Measurements from ENCODE around the gene CHST8.

CHST8 gene

DNA sequence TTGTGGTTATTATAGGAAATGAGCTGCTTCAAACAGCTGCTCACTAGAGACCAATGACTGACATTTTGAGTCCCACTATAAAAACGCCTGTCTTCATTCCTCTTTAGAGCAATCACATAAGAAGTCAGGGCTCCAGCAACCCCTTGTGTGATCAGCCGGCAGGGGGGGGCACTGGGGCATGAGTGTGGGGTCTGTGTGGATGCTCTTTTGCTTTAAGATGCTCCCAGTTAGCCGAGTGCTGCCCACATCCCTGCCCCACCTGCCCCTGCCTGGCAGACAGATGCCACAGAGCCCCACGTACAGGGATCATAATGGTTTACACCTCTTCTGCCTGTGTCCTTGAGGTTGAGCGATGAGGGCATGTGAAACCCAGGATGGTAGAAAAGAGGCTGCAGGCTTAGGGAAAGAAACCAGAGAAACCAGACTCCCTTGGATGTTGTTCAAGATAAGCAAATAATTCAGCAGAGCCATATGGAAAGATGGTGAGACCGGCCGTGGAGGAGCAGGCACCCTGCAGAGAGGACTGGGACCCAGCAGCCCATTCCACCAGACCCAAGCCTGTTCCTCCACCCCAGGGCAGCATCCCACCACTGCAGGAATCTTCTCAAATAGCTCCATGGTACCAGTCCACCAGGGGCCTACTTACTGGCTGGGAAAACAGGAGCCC is 55.4 kb downstream of the CHST8 start:
- H3K27ac ChIP-seq, result peak overlapping the region; percentile 32; the same call in 1 of the 2 replicates
- no peak for TF ChIP-seq CTCF (conservative IDR thresholded peaks at IDR 0.05)

- peak overlapping the region; percentile 32; the same call in 1 of the 2 replicates for H3K27ac ChIP-seq
- TF ChIP-seq CTCF (conservative IDR thresholded peaks at IDR 0.05), result no peak
Measured at GRCh38 chr19:33677745-33678426, 56.1 kb downstream of the CHST8 start.

DNA sequence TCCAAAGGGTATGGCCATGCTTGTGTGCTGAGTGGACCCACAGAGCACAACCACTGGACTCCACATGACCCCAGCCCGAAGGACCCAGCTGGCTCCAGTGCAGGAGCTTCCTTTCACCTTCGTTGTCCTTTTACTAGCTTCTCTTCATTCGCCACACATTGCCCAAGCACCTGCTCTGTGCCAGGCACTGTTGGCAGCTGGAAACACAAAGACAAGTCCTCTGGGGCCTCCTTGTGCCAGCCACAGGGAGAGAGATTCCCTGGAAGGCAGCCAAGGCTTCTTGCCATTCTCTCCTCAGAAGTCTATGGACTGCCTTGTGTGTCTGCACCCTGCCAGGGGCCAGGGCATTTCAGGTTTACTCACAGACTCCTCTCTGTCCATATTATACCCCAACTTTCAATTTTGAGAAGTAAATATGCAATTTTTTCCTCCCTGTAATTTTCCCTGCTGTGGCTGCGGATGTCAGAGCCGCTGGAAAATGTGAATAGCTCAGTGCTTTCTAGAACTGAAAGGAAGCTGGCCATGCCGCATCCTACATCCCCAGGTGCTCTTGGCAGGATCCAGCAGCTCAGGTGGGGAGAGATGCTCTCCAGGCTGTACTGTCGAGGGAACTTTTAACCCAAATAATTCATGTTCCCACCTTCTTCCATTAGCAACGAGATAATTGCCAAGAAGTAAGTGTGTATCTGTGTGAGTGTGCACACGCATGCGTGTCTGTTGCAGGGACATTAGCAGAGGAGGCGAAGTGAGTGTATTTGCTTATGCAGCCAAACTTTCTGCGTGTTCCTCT is 57.2 kb downstream of the CHST8 start:
- peak overlapping the region; percentile 21 for H3K27ac ChIP-seq
- TF ChIP-seq CTCF (conservative IDR thresholded peaks at IDR 0.05), result peak; percentile 43; the same call in 1 of the 2 replicates

GRCh38 chr19:33679696-33680095 is 57.9 kb downstream of the CHST8 start:
- peak overlapping the region; percentile 21; the same call in 1 of the 2 replicates for H3K27ac ChIP-seq
- TF ChIP-seq CTCF (conservative IDR thresholded peaks at IDR 0.05), result no peak

GRCh38 chr19:33681081-33681680 is 59.4 kb downstream of the CHST8 start:
- TF ChIP-seq CTCF (conservative IDR thresholded peaks at IDR 0.05), result no peak
- no peak overlapping the region for H3K27ac ChIP-seq

- H3K27ac ChIP-seq, result peak overlapping the region; percentile 71
Measured at GRCh38 chr19:33683881-33684537, 62.3 kb downstream of the CHST8 start.

More at GRCh38 chr19:33683881-33684537, 62.3 kb downstream of the CHST8 start:
- no peak for TF ChIP-seq CTCF (conservative IDR thresholded peaks at IDR 0.05)
